ENCODE results near the gene CFAP77. TPM values are rescaled to one million over a fixed set of nuclear protein-coding genes. Genes with fewer than 3 reads are reported as not detected.

Gene CFAP77
- total RNA-seq, 1 donor from 2014 or later = not detected

Small RNA genes within 50 kb of the gene (small RNA-seq; reads per million reads assigned to genes)
- gene RNU5D-2P = 5.3 reads per million, percentile 90 among the genes with 10 or more reads in this experiment

Other genes starting within 250 kb of the CFAP77 start
- gene NTNG2, start 248.2 kb upstream of the CFAP77 start, total RNA-seq = under 0.01 TPM
- gene SETX, start 55.2 kb upstream of the CFAP77 start, total RNA-seq = 47.5 TPM
- 9.4 TPM for gene TTF1, start 3.4 kb upstream of the CFAP77 start, total RNA-seq
- gene BARHL1, start 172.4 kb downstream of the CFAP77 start, total RNA-seq = not detected

Data from skeletal muscle tissue (tissue), 2 donors.